GM21526 (cell line): ENCODE measurements around the gene DGAT2.

Source experiments
- ATAC-seq: cut with Tn5 transposase; IDR thresholded peaks from one replicate; pipeline ENCODE4 v1.9.1; 2021; ENCODE audit warnings: moderate library complexity; ENCODE audit not compliant: unreplicated experiment, low FRiP score

Gene DGAT2

GRCh38 chr11:75797792-75798191 is 29.2 kb downstream of the DGAT2 start:
- no peak for ATAC-seq

- no peak for ATAC-seq
These were observed 31.6 kb downstream of the DGAT2 start for GRCh38 chr11:75800136-75800675.

GRCh38 chr11:75800728-75801361 is 32.3 kb downstream of the DGAT2 start:
- no peak for ATAC-seq

DNA sequence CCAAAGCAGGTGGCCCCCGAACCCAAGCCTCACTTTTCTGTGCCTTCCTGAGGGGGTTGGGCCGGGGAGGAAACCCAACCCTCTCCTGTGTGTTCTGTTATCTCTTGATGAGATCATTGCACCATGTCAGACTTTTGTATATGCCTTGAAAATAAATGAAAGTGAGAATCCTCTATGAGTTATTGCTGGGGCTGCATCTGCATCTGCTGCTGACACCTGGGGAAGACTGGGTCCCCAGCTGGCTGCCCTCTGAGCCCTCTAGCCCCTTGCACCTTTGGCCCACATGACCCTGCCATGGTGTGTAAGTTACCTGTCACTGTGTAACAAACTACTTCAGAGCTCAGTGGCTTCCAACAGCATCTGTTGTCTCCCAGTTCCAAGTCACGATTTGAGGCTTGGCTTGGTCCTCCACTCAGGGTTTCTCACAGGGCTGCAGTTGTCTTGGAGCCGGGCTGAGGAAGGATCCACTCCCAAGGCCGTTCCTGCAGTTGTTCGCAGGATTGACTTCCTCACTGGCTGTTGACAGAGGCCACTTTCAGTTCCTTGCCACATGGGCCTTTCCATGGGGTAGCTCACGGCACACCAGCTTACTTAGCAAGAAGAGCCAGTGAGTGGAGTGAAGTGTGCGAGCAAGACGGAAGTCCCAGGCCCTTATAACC is 32.9 kb downstream of the DGAT2 start:
- peak; percentile 42 for ATAC-seq

- ATAC-seq, result no peak
These were observed 33.7 kb downstream of the DGAT2 start for GRCh38 chr11:75802021-75802912.

- ATAC-seq, result peak; percentile 59
These were observed 34.6 kb downstream of the DGAT2 start for GRCh38 chr11:75802913-75803820.

DNA sequence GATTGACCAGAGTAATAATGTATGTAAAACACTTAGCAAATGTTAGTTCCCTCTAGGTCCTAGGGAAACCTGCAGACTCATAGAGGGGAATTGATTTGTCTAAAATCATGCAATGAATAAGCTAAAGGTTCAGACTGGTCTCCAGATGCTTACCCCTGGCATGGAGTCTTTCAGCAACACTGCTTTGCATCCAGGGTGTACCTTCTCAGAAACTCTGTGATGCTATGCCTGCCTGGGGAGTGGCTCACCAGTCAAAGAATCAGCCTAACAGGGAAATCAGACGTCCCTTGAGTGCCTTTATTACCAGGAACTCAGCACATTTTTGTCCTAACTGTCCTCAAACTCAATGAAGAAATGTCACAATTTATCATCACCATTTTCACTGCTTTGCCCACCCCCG is 40.5 kb downstream of the DGAT2 start:
- no peak for ATAC-seq

DNA sequence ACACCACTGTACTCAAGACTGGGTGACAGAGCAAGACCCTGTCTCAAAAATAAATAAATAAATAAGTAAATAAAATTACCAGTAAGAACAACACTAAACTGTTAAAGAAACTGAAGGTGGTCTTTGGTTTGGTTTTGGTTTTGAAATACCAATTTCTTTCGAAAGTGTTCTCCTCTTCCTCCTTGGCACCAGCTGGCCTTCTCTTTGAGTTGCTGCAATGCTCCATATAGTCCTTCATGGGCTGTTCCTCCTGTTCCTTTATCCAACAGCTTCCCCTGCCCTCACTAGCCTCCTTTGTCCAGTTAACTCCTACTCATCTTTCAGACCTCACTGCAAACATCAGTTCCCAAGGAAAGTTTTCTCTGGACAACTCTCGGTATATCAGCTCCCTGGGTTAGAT is 41.4 kb downstream of the DGAT2 start:
- ATAC-seq, result no peak

GRCh38 chr11:75810637-75811390 is 42.2 kb downstream of the DGAT2 start:
- peak; percentile 25 for ATAC-seq

DNA sequence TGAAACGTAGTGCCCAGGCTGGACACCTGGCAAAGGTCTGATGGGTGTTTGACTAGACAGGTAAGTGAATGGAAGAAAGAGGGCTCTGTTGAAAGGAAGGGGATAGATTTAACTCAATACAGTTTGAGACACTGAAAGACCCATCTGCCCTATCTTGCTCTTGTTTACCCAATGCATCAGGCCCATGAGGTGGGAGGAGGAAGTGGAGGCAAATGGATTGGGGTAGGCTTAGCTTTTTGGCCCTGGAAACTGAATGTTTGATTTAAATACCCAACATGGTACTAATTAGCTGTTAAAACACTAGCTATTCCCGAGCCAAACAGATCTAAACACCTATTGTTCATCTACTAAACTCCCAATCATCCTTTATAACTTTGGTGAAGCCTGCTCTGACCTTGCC is 42.9 kb downstream of the DGAT2 start:
- ATAC-seq, result no peak

DNA sequence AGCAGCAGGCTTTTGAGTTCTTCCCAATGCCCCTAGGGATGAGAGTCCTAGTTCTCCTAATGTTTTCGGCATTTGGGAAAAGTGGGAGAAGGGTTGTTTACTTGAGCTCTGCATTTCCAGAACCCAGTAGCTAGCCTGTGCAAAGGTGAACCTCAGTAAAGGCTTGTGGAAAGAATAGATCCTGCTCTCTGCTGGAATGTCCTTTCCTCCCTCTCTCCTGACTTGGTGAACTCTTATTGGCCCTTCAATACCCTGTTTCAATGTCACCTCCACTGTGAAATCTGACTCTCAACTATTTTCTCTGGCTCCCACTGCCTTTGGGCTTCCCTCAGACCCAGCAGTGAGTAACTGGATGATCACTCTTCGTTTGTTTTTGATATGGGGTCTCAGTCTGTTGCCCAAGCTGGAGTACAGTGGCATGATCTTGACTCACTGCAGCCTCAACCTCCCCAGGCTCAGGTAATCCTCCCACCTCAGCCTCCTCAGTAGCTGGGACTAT is 44.0 kb downstream of the DGAT2 start:
- no peak for ATAC-seq

DNA sequence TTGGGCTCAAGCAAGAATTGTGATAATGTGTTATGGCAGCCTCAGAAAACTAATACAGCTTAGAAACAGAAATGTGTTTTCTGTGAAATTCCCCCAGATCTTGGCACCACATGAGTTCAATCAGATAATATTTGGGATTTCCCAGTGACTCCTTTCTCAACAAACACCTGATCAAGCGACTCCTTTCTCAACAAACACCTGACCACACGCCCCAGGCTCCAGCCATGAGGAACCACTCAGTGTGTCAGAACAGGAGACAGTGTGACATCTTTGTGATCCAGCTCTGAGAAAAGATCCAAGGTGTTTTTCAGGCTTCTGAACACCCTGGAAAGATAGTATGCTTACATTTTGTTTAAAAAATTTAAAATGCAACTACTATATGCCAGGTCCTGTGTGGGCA is 44.5 kb downstream of the DGAT2 start:
- no peak for ATAC-seq

DNA sequence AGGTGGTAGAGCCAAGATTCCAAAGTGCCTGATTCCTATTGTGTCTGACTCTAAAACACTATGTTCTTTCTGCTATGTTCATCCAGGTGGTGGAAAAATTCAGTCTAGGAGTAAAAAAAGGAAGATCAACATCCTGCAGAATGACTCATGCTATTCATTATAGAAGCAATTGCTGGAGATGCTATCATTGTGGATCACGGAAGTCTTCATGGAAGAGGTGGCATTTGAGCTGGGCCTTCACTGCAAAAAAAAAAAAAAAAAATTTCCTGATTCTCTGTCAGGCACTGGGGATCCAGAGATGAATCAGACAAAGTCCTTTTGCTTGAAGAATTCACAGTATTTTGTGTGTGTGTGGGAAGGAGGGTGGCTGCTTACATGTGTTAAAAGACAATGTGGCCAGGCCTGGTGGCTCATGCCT is 45.1 kb downstream of the DGAT2 start:
- ATAC-seq, result no peak

- ATAC-seq, result peak; percentile 14
These were observed 45.7 kb downstream of the DGAT2 start for GRCh38 chr11:75814363-75814676.

- ATAC-seq, result peak; percentile 70
These were observed 46.2 kb downstream of the DGAT2 start, which contains the start of gene UVRAG for GRCh38 chr11:75814677-75815344. Gene UVRAG, plus strand, starts transcription at chr11:75815210. Its CDS starts 198 bp downstream, at chr11:75815408.

DNA sequence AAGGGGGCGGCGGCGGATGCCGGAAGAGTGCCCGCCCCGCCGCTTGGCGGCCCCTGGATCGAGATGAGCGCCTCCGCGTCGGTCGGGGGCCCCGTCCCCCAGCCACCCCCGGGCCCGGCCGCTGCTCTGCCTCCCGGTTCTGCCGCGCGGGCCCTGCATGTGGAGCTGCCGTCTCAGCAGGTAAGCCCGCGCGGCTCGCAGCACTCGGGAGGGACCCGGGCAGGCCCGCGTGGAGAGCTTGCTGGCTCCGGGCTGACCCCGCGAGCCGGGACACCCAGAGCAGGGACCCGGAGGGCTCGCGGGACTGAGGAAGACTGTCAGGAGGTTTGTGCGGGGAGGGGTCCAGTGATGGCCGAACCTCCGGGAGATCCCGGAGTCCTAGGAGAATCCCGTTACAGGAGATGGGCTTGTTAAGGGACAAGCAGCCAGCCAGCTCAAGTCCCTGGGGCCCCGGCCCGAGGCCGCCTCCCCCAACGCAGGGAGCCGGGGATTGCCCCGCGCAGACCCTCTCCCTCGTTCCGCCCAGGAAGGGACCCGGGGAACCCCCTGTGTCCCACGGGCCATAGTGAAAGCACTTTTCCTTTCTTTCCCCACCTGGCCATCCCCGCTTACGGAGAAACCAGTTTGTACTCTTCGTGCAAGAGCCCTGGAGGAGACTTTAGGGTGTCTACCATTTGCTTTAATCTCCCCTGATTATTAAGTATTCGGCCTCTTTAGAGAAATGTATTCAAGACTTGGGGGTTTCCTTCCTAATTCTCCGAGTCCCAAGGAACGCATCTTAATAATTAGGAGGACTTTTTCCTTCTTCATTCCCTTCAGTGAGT is 47.0 kb downstream of the DGAT2 start:
- peak; percentile 25 for ATAC-seq

DNA sequence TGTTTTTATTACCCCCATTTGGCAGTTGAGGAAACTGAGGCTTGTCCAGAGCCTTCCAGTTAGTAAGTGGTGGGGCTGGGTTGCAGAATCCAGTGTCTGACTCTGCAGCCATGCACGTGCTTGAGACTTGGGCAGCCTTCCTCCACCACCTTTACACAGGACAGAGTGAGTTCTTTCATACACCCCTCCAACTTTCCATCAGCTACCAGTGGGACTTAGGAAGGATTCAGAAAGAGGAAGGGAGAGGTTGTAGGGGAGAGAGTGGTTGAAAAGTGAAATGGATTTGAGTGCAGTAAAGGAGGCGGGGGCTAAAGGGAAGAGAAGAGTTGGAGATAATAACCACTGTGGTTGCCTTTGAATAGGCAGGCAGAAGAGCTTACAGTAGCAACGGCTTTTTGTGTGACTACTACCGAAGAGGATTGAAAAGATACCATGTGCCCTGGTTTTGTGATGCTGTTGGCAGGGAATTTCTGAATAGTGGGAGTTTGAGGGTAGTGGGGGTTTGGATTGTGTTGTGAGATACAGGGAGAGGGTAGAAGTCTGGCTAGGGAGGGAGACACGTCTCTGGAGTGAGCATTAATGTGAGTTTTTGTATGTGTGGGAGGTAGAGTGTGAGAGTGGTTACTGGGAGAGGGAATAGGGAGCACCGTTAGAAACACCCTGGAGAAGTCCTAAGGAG is 48.1 kb downstream of the DGAT2 start:
- no peak for ATAC-seq
